NOMO-1 treated with DMSO at 0.1 percent for 48 hours (cell line): ENCODE measurements around the gene KRTAP5-3.
"Not testable (repeated sequence)": the region's sequence is repeated elsewhere in the genome, so short reads cannot be mapped to it uniquely, and the experiment has no call there.

Experiments
- DNase-seq: peaks from one replicate; lab custom pipeline; 2025; ENCODE audit not compliant: unreplicated experiment; lab: John Stamatoyannopoulos, UW

Gene KRTAP5-3, protein sequence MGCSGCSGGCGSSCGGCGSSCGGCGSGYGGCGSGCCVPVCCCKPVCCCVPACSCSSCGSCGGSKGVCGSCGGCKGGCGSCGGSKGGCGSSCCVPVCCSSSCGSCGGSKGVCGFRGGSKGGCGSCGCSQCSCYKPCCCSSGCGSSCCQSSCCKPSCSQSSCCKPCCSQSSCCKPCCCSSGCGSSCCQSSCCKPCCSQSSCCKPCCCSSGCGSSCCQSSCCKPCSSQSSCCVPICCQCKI

DNA sequence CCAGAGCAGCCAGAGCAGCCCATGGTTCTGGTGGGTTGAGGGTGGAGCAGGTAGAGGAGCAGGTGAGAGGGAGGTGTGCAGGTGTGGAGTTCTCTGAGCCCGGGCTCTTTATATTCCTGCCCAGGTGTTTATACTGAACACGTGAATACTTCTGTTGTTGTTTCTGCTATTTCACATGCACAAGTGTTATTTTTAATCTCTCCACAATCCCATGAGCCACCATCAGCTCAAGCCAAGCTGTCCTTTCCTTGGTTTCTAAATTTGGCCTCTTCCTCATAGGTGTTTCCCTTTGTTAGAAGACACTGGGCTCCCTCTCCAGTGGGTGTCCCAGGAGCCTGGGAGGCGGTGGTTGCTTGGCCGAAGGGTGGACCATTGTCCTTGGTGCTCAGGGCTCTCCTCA lies at the start of gene KRTAP5-3:
Gene KRTAP5-3 (minus strand): TSS at position 101 of the 400 bp plus-strand sequence. CDS start 78 bp downstream, at position 23.
- no peak for DNase-seq

DNA sequence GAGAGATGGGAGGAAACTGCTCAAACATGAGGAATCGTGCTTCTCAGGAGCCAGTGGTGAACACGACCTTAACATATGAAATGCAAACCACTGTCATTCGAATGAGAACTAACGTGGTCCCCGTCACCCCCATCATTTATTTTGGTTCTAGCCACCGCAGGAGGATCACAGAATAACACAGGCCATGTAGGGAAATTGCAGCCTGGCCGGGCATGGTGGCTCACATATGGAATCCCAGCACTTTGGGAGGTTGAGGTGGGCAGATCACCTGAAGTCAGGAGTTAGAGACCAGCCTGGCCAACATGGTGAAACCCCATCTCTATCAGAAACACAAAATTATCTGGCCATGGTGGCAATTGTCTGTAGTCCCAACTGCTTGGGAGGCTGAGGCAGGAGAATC lies 48.4 kb upstream of the KRTAP5-3 start:
- DNase-seq: no peak

DNA sequence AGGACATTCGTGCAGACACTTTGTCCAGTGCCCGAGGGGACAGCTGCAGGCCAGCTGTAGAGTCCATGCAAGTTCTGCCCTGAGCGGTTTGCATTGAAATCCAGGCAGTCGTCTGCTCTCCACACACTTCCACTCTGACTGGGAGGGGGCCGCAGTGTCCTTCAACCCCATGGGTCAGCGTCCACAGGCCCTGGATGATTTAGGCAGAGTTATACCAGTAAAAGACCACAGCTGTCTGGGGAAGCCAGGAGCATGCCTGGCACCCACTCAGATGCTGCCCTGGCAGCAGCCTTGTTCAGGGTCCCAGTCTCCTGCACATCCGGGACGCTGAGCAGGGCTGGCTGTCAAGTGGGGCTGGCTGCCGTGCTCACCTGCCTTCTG lies 47.8 kb upstream of the KRTAP5-3 start:
- no peak for DNase-seq

DNA sequence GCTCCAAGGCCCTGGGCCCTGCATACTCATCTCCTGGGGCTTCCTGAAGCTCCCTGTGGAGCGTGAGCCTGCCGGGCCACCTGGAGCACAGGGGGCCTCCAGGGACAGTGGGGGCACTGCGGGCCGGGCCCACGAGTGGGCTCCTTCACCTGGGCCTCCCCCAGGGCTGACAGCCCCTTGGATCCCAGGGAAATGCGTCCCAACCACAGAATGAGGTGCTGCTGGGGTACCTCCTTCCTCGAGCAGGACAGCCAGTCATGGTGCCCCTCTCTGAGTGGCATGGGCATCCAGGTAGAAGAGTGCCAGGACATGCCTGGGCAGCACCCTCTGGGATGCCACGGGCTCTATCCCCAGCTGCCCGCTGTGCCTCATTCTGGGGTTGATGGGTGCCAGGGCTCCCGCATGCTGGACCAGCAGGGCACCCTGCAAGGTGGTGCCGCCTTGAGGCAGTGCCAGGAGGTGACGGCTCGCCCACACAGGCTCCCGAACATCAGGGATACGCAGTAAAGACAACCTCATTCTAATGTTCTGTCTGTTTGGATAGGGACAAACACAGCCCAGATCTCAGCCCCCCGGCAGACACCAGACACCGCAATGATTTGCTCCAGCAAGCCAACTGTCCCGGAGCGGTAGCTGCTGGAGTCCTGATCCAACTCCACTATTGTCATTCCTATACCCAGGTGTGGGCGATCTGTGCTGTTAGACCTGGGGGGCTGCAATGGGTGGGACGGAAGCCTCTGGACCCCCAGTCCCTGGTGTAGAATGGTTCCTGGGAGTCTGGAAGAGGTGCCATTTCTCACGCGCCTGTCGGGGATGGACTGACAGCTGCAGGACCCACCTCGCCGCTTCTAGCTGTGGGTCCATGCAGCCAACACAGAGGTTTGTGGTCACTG lies 47.2 kb upstream of the KRTAP5-3 start:
- DNase-seq: no peak

DNA sequence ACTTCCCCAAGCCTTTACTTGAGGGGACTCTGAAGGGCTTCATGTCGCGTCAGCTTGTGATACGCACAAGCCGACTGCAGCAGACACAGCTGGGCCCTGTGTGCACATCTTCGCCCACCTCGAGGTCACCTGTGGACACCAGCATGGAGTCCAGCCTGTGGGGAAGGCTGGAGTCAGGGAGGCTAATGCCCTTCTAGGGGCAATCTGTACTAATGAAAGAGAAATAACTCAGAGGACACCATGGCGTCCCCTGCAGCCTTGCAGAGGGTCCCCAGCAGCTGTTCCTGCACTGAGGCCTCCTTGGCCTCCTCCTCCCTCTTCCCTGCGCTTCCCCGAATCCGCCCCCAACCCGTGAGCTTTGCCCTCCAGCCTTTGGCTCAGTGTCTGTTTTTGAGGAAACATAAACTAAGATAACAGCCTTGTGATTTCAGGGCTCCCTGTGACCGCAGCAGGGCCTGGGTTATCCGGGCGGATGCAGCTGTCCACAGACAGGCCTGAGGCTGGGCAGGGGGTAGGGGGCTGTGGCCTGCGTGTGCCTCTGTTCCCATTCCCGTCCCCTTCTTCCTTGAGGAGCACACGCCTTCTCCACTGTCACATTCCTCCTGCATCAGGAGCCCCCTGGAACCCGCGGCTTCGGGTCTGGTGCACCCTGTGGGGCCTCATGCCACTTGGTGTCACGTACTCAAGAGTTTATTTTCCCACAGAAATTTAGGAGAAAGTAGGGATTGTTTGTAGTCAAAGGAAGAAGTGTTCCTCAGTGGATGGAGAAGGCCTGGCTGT lies 46.3 kb upstream of the KRTAP5-3 start:
- DNase-seq: no peak

DNA sequence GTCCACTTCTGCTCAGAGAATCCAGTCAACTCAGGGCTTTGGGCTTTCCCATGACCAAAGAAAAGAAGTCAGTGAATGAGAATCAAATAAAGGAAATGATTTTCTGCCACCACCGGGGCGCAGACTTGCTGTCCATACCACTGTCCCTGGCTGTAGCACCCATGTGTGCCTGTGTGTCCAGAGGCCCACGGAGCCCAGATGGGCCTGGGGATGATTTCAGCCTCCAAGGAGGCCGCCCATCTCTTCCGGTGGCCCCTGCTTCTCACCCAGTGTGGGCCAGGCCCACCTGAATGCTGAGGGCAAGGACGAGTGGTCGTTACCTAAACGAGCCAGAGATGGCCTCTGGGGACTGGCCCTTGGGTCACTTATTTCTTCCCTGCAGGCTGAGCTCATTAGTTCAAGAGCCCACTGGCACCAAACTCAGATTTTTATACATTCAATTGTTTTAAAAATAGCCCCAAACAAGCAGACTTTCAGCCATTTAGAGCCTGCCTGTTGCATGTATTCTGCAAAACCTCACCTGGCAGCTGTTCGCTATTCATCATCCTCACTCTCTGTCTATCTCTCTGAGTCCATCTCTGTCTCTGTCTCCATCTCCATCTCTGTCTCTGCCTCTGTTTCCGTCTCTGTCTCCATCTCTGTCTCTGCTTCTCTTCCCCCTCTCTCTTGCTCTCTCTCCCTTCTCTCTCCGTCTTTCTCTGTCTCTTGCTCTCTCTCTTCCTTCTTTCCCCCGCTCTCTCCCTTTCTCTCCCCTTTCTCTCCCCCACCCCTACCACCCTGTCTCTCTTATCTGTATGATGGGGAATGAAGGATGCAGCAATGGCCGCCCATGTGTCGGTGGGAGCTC lies 45.5 kb upstream of the KRTAP5-3 start:
- DNase-seq: no peak

DNA sequence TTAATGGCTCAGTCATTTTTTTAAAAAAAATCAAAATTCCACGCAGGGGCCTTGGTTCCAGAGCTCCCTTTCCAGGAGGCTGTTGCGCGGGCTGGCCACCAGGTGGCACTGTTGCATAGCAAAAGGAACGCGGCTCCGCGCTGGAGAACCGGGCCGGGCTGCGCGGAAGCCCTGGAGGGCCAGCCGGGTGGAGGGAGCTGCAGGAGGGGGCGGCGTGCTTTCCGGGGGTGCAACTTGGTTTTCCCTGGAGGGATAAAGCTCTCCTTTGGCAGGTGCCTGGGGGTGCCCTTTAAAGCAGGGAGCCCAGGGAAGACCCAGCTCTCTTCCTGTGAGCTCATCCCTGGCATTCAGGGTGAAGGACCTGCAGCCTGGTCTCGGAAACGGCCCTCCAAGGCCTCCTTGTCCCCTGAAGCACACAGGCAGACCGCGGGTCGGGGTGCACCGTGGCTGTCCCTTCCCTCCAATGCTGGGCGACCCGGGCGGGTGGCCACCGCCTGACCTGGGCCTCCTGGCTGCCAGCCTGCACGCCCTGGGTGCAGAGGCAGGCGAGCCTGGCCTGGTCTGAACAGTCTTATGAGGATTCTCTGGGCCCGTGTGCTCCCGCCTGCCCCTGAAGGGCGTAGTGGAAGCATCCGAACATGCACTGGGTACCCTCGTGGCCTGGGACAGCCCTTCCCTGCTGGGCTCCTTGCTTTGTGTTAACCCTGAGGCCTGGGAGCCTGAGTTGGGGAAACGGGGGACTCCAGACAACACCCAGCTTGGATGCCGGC lies 44.7 kb upstream of the KRTAP5-3 start:
- peak; percentile 34 for DNase-seq

DNA sequence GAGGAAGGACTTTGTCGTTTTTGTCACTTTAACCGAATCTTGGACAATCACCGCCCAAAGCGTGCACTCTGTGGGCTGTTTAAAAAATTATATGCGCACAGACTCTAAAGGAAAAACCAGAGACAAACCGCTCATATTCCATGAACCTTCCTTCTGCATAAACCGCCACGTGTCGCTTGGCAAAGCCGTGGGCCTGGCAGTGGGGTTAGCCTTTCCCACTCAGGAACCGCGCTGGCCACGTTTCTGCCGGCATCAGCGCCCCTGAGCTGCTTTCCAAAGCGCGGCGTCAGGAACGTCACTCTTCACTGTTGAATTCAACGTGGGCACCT lies 44.1 kb upstream of the KRTAP5-3 start:
- no peak for DNase-seq

DNA sequence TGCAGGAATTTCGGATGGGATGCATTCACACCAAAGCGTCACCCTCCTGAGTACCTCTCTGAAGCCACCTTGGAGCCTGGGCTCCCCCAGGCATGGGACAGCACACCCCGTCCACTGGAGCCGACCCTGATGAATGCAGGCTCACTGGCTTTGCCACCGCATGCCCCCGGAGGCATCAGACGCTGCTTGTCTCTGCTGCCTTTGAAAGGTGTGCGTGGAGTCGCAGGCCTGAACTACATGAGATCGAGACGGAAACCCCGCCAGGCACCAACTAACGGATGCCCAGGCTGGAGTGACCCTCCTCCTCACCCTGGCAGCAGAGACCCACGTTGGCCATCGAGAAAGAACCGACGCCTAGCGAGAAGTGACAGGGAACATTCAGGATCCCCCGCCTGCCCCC lies 43.8 kb upstream of the KRTAP5-3 start:
- DNase-seq: no peak

DNA sequence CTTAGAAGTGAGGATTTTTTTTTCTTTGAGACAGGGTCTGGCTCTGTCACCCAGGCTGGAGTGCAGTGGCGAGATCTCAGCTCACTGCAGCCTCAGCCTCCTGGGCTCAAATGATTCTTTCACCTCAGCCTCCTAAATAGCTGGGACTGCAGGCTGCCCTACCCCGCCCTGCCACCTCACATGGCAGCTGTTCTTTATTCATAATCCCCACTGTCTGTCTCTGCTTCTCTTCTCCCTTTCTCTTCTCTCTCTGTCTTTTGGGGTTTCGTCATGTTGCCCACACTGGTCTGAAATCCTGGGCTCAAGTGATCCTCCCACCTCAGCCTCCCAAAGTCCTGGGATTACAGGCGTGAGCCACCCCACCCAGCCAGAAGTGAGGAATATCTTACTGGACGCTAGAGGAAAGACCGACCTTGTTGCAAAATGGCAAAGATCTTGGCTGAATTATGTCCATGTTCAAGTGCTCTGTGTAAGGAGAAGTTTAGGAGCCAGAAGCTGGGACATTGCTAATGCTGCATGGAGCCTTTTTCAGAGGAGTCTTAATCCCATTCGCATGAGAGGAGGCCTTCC lies 43.2 kb upstream of the KRTAP5-3 start:
- DNase-seq: no peak

DNA sequence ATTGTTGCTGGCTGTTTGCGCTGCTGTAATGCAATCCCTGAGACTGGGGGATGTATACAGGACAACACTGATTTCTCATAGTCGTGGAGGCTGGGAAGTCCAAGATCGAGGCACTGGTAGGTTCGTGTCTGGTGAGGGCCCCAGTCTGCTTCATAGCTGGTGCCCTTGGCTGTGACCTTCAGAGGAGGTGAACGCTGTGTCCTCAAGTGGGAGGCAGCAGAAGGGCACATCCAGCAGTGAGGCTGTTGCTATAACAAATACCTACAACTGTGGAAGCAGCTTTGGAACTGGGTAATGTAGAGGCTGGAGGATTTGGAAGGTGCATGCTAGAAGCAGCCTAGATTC lies 42.6 kb upstream of the KRTAP5-3 start:
- DNase-seq: no peak

DNA sequence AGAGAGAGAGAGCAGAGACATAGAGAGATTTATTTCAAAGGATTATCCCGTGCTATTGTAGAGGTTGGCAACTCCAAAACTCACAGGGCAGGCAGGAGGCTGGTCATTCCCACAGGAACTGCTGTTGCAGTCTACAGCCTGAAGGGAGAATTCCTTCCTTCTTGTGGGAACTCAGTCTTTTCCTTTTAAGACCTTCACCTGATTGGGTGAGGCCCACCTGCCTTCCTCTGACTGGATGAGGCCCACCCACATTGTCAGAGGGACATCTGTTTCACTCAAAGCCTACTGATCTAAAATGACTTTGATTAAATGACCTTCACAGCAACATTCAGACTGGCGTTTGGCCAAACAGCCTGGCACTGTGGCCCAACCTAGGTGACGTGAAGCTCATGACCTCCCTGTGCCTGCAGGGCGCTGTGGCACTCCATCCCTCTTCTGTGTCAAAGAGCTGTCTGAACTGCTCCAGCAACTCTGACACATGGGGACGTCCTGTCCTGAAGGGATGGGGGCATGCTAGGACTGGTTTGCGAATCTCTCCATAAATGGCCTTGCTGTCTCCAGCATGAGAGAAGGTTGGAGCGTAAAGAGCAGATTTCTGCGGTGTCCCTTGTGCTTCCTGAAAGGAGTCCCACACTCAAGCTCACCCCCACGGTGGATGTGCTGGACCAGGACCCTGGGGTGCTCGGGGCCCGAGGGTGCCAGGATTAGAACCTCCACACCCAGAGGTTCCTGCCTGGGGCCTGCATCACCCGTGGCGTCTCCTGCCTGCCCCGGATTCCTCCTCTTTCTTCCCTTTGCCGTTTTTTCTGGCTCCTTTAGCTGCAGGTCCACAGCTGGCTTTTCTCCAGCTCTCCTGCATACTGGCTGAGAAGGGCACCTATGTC lies 42.0 kb upstream of the KRTAP5-3 start:
- no peak for DNase-seq

DNA sequence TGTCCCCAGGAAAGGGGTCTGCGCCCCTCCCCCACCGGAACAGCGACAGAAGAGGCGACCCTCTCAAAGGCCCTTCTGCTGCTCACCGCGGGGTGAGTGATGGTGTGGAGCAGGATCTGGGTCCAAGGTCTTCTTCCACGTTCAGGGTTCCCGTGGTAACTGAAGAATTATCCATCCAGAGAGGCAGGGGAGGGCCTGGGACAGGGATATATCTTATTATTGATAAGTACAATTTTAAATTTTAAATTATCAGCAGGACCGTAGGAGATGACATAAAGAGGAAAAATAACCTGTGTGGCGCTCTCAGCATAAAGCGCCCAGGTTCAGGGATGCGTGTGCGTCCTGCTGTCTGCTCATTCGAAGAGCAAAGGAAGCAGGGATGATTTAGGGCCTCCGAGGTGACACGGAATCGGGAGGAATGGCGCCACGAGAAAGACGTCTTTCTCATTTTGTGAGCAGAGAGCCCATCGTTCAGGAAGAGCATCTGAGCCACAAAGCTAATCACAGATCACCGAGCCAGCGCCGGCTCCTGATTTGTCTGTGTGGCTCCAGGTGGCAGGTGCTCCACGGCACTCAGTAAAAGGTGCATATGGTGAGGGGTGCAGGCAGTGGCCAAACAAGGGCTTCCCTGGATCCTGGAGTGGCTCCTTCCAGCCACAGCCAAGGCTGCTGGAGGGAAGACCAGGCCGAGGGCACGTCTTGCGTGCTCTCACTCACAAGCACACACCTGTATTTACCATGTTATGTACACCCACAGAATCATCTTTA lies 40.6 kb upstream of the KRTAP5-3 start:
- no peak for DNase-seq

DNA sequence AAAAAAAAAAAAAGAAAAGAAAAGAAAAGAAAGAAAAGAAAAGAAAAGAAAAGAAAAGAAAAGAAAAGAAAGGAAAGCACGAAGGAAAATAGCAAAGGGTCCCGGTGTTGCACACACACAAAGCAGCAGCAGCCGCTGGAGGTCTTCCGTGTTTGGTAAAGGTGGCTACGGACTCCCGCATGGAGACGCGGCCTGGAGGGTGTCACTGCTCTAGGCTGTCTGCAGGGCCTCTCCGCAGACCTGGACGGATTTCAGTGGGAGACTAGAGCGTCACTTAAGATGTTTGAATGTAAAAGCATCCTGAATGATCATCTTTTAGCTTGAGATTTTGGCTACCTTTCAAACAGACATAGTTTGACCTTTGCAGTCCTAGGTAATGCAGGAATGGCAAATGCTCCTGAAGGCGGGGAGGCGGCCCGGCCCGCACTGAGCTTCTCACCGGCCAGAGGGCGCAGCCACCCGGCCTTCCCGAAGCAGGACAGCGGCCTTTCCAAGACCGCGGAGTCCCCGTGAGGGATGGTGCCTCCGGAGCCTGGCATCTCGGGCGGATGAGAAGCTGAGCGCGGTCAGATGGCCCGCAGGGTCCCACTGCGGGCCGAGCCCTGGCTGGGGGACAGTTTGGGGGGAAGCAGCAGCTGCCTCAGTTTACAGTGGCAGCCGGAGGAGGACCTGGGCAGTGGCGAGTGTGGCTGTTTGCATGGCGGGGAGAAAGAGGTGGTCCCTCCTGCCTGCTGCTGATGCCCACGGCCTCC lies 39.8 kb upstream of the KRTAP5-3 start:
- DNase-seq: no peak

DNA sequence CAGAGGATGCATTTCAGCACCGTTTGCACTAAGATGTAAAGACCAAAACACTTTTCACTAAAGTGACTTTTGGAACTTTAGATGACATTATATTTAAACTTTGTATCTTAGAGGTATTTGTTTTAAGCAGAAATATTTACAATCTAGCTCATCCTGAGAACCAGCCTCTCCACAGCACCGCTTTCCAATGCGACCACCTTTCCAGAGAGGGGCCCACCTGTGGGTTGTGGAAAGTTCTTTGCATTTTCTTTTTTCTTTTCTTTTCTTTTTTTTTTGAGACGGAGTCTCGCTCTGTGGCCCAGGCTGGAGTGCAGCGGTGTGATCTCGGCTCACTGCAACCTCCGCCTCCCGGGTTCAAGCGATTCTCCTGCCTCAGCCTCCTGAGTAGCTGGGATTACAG lies 38.3 kb upstream of the KRTAP5-3 start:
- not testable (repeated sequence) for DNase-seq

DNA sequence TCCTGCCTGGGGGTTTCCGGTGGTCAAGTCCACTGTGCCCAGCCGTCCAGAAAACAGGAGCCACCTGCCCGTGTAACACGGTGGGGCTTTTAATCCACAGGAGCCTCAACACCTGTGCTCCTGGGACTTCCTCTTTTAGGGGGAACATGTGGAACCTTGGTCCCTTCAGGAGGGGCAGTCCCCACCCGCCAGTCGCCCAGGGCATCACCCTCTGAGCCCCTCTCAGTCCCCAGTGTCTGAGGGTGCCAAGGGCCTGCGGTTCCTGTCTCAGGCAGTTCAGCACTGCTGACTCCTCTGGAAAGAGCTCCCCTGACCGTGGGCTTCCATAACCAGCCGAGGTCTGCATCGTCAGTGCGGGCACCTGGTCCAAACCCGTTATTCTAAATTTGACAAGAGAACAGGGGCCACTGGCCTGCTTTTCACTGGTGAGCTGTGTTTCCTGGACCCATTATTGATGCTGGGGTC lies 37.1 kb upstream of the KRTAP5-3 start:
- DNase-seq: no peak

DNA sequence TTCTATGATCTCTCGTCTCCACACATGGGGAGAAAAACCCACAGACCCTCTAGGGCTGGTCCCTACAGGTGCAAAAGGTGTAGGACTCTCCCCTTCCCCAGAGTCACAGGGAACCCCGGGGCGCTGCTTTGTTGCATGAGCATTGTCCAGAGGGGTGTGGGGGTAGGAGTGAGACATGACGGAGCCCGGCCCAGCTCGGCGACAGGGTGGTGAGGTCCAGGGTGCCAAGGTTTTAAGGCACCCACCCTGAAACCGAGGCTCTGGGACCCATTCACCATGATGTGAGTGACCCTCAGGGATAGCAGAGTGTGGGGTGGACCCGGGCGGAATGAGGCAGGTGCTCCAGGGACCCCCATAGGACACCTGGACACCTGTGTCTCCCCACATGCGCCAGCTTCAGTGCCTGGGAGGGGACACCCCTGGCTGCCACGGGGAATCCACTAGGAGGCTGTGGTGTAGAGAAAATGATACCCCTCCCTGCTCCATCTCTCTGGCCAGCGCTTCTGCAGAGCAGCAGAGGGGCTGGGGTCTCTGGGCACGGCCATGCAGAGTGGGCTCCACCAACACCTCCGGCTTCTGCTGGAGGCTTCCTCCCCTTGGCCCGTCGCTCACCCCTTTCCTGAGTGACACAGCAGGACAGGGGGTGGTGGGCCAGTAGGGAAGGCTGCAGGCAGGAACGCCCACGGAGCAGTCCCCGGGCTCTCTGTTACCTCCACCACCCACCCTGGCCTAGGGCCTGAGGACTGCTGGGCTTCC lies 36.5 kb upstream of the KRTAP5-3 start:
- no peak for DNase-seq
